Breast epithelium (tissue), 4 donors: Measurements from ENCODE around the gene FXYD4. TPM values are rescaled to one million over a fixed set of nuclear protein-coding genes. Genes with fewer than 3 reads are reported as not detected.

Source experiments
- DNase-seq, 2 donors: peaks; one replicate each; pipeline ENCODE4 v3.0.0-alpha.2; 2019; ENCODE audit warnings: low spot score in 2 of 2
- H3K27ac ChIP-seq, 2 donors: fragments of 200-600 bp; sonication (generic) in 1 of 2; one replicate each; pipeline ENCODE4 v1.5.1; 2016 to 2019; ENCODE audit warnings: mild to moderate bottlenecking in 1 of 2
- H3K27me3 ChIP-seq, 2 donors: fragments of 200-600 bp; sonication (generic) in 1 of 2; one replicate each; pipeline versions ENCODE4 v1.5.1 to v1.6.0; 2017 to 2019; ENCODE audit warnings: control low read depth in 1 of 2, mild to moderate bottlenecking in 1 of 2
- H3K36me3 ChIP-seq: fragments of 200-600 bp; one replicate; pipeline ENCODE4 v1.5.1; 2019
- H3K4me1 ChIP-seq, 2 donors: fragments of 200-600 bp; sonication (generic); one replicate each; pipeline ENCODE4 v1.5.1; 2016 to 2019; ENCODE audit warnings: control low read depth in 1 of 2
- H3K4me3 ChIP-seq, 3 donors: fragments of 200-600 bp; sonication (generic); 1 replicate in 2 of 3; 2 replicates in 1 of 3; pipeline ENCODE4 v1.5.1; 2016 to 2019; ENCODE audit warnings: mild to moderate bottlenecking in 3 of 3, moderate library complexity in 2 of 3
- H3K9me3 ChIP-seq, 2 donors: fragments of 200-600 bp; sonication (generic) in 1 of 2; one replicate each; pipeline ENCODE4 v1.5.1; 2016 to 2019; ENCODE audit warnings: control low read depth in 1 of 2
- CTCF ChIP-seq, 3 donors: fragments of 450-650 bp; IDR thresholded peaks; one replicate each; pipeline ENCODE4 v1.5.1; 2016 to 2017; ENCODE audit warnings: antibody characterized with exemption in 3 of 3, mild to moderate bottlenecking in 3 of 3, moderate library complexity in 3 of 3
- POLR2A ChIP-seq: fragments of 450-650 bp; IDR thresholded peaks from one replicate; pipeline ENCODE4 v1.6.1; 2016; ENCODE audit warnings: antibody characterized with exemption, mild to moderate bottlenecking, moderate library complexity
- POLR2AphosphoS5 ChIP-seq, 3 donors: sonication (generic); formaldehyde crosslinking; IDR thresholded peaks; one replicate each; pipeline ENCODE4 v1.6.1; 2017; ENCODE audit warnings: antibody characterized with exemption in 3 of 3
- intact Hi-C: fragments of 100-400 bp; cut with DNase I; formaldehyde crosslinking; loops from one replicate; pipeline ENCODE4 v1.15.1; 2023; ENCODE audit warnings: low total_unique reads
- total RNA-seq, 3 donors: library from RNA; depleted of rRNA; stranded (reverse); fragments of >200 nt; gene quantifications; one replicate each; pipeline ENCODE4 v1.1.0, GENCODE V29; 2016

FXYD4 gene
- total RNA-seq, 3 donors from 2014 or later = not detected

GRCh38 chr10:43353495-43354329, 17.7 kb upstream of the FXYD4 start:
- Histone ChIP-seq H3K4me1 (no peaks in the 10 kb centered on the region), H3K9me3 (no peaks in the 10 kb centered on the region), H3K36me3 (no peaks in the 10 kb centered on the region), H3K27ac (peak overlapping the region in 1 of 2 donors; percentile 46), H3K27me3 (no peaks in the 10 kb centered on the region), H3K4me3 (no peak overlapping the region)
- TF ChIP-seq POLR2AphosphoS5 (IDR thresholded peaks at IDR 0.05) (no peak), CTCF (IDR thresholded peaks at IDR 0.05) (no peak), POLR2A (no peak)
- DNase-seq = no peak
- intact Hi-C loops = no loop called here

- H3K27me3 ChIP-seq = no peaks in the 10 kb centered on the region
- TF ChIP-seq POLR2AphosphoS5 (IDR thresholded peaks at IDR 0.05) = no peak
- no peak for TF ChIP-seq POLR2A
- TF ChIP-seq CTCF (IDR thresholded peaks at IDR 0.05) = no peak
- H3K4me3 ChIP-seq = no peak overlapping the region
- no peaks in the 10 kb centered on the region for H3K9me3 ChIP-seq
- no peak for DNase-seq
- intact Hi-C loops = no loop called here
- no peaks in the 10 kb centered on the region for H3K4me1 ChIP-seq
- H3K36me3 ChIP-seq = no peaks in the 10 kb centered on the region
- peak overlapping the region in 1 of 2 donors; percentile 46 for H3K27ac ChIP-seq
These were observed 17.2 kb upstream of the FXYD4 start for GRCh38 chr10:43354330-43354635.

- intact Hi-C loops = no loop called here
- H3K9me3 ChIP-seq = no peaks in the 10 kb centered on the region
- H3K4me3 ChIP-seq = no peak overlapping the region
- no peaks in the 10 kb centered on the region for H3K36me3 ChIP-seq
- no peak for DNase-seq
- no peaks in the 10 kb centered on the region for H3K27me3 ChIP-seq
- no peak for TF ChIP-seq POLR2A
- no peak for TF ChIP-seq POLR2AphosphoS5 (IDR thresholded peaks at IDR 0.05)
- TF ChIP-seq CTCF (IDR thresholded peaks at IDR 0.05) = no peak
- no peaks in the 10 kb centered on the region for H3K4me1 ChIP-seq
- H3K27ac ChIP-seq = no peak overlapping the region
These were observed 16.5 kb upstream of the FXYD4 start for GRCh38 chr10:43354879-43355380.

- no peak for TF ChIP-seq POLR2AphosphoS5 (IDR thresholded peaks at IDR 0.05)
- TF ChIP-seq POLR2A = no peak
- no peak for TF ChIP-seq CTCF (IDR thresholded peaks at IDR 0.05)
These were observed 15.6 kb upstream of the FXYD4 start for GRCh38 chr10:43355749-43356371.

GRCh38 chr10:43360086-43360485, 11.3 kb upstream of the FXYD4 start:
- Histone ChIP-seq H3K4me1 (no peaks in the 10 kb centered on the region), H3K4me3 (no peak overlapping the region), H3K36me3 (no peaks in the 10 kb centered on the region), H3K9me3 (no peaks in the 10 kb centered on the region), H3K27me3 (no peaks in the 10 kb centered on the region), H3K27ac (no peak overlapping the region)
- intact Hi-C loops = no loop called here
- TF ChIP-seq CTCF (IDR thresholded peaks at IDR 0.05) (no peak), POLR2AphosphoS5 (IDR thresholded peaks at IDR 0.05) (no peak), POLR2A (no peak)
- DNase-seq = no peak

More at GRCh38 chr10:43355749-43356371, 15.6 kb upstream of the FXYD4 start:
- intact Hi-C loops = no loop called here
- no peak overlapping the region for H3K4me3 ChIP-seq
- no peak for DNase-seq
- H3K27me3 ChIP-seq = no peaks in the 10 kb centered on the region
- no peaks in the 10 kb centered on the region for H3K36me3 ChIP-seq
- H3K27ac ChIP-seq = peak overlapping the region; percentile 33 to 49
- H3K4me1 ChIP-seq = no peaks in the 10 kb centered on the region
- no peaks in the 10 kb centered on the region for H3K9me3 ChIP-seq
